ENCODE measurements around the gene NOS1AP. TPM values are rescaled to one million over a fixed set of nuclear protein-coding genes. Genes with fewer than 3 reads are reported as not detected.

NOS1AP gene
- total and polyA plus RNA-seq, 9 donors, result 0.50 to 4.4 (median 1.5) TPM

DNA sequence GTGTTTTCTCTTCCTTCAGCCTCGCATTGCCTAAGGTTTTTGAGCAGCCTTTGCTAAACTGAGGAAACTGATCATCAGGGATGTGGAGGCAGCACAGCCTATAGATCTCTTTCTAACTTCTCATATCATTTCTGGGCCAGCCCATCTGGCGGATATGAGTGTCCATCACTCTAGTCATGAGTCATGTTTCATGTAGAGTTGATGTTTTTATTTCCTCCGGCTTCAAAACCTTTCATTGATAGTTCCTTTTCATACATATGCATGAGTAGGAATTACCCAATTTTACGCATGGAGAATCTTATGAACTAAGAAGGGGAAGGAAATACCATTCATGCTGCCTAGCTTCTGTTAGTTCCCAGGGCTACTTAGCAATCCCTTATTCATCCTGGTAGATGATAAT lies 240.8 kb downstream of the NOS1AP start:
- WGBS, 3 donors, result 90 to 95% (median 90%) methylated on average over 4 of the region's 4 CpGs

DNA sequence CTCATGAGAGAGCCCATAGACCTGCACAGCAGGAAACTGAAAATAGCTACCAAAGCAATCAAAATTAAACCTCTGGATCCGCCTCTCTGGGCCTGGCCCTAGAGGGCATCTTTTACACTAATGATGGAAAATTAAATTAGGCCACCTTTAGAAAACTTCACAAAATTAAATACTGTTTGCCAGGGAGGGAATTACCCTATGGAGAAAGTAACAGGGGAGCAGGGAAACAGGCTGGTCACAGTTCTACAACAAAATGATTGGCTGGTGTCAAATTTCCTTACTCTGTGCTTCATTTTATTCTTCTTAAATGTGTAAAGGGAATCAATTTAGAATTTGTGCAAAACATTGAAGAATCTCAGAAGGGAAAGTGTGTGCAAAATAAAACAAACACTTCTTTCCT lies 244.7 kb downstream of the NOS1AP start:
- TF ChIP-seq, protein P1, sequence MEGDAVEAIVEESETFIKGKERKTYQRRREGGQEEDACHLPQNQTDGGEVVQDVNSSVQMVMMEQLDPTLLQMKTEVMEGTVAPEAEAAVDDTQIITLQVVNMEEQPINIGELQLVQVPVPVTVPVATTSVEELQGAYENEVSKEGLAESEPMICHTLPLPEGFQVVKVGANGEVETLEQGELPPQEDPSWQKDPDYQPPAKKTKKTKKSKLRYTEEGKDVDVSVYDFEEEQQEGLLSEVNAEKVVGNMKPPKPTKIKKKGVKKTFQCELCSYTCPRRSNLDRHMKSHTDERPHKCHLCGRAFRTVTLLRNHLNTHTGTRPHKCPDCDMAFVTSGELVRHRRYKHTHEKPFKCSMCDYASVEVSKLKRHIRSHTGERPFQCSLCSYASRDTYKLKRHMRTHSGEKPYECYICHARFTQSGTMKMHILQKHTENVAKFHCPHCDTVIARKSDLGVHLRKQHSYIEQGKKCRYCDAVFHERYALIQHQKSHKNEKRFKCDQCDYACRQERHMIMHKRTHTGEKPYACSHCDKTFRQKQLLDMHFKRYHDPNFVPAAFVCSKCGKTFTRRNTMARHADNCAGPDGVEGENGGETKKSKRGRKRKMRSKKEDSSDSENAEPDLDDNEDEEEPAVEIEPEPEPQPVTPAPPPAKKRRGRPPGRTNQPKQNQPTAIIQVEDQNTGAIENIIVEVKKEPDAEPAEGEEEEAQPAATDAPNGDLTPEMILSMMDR (IDR thresholded peaks at IDR 0.05), result no peak
- no peak for TF ChIP-seq POLR2A (IDR thresholded peaks at IDR 0.05)
- no peak for TF ChIP-seq EP300 (IDR thresholded peaks at IDR 0.05)
- H3K27me3 ChIP-seq, result no peaks in the 10 kb centered on the region
- intact Hi-C loops (cut with DNase I), result no loop called here
- no peak overlapping the region for H3K4me3 ChIP-seq
- H3K4me1 ChIP-seq (ENCODE audit: insufficient read depth), result no peaks in the 10 kb centered on the region
- H3K36me3 ChIP-seq, result no peaks in the 10 kb centered on the region
- 90 to 96% (median 91%) methylated on average over 1 of the region's 1 CpG for WGBS, 3 donors
- H3K27ac ChIP-seq, result no peak overlapping the region
- no peak for DNase-seq
- H3K9me3 ChIP-seq, result no peaks in the 10 kb centered on the region

More for the DNA sequence above, 240.8 kb downstream of the NOS1AP start:
- no peak for DNase-seq
- Histone ChIP-seq H3K36me3 (no peaks in the 10 kb centered on the region), H3K27me3 (no peaks in the 10 kb centered on the region), H3K9me3 (no peaks in the 10 kb centered on the region), H3K4me1 (ENCODE audit: insufficient read depth) (no peaks in the 10 kb centered on the region), H3K4me3 (no peak overlapping the region), H3K27ac (no peak overlapping the region)
- no peak for TF ChIP-seq POLR2A (IDR thresholded peaks at IDR 0.05)
- TF ChIP-seq, protein P1 (IDR thresholded peaks at IDR 0.05), result no peak
- TF ChIP-seq EP300 (IDR thresholded peaks at IDR 0.05), result no peak
- intact Hi-C loops (cut with DNase I), result no loop called here

DNA sequence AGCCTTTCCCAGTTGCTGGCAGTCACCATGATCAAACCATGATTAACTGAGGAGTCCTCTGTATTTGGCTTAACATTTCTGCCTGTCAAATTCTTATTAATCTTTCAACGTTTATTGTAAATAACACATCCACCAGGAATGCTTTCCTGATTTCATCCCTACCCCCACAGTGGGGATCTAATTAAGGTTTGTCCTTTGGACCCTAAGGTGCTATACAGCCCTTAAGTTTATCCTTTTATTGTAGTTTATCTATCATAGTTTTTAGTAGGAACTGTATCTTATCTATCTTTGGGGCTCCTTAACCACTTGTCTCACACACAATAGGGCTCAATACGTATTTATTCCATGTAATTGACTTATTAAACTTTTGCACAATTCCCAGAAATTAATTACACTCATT lies 246.2 kb downstream of the NOS1AP start:
- H3K27ac ChIP-seq, result no peak overlapping the region
- TF ChIP-seq, protein P1 (IDR thresholded peaks at IDR 0.05), result no peak
- TF ChIP-seq POLR2A (IDR thresholded peaks at IDR 0.05) (no peak), EP300 (IDR thresholded peaks at IDR 0.05) (no peak)
- no peak for DNase-seq
- 66 to 70% (median 70%) methylated on average over 2 of the region's 2 CpGs for WGBS, 3 donors
- H3K9me3 ChIP-seq, result no peaks in the 10 kb centered on the region
- no peaks in the 10 kb centered on the region for H3K4me1 ChIP-seq (ENCODE audit: insufficient read depth)
- no peaks in the 10 kb centered on the region for H3K27me3 ChIP-seq
- no peaks in the 10 kb centered on the region for H3K36me3 ChIP-seq
- intact Hi-C loops (cut with DNase I), result no loop called here
- no peak overlapping the region for H3K4me3 ChIP-seq

DNA sequence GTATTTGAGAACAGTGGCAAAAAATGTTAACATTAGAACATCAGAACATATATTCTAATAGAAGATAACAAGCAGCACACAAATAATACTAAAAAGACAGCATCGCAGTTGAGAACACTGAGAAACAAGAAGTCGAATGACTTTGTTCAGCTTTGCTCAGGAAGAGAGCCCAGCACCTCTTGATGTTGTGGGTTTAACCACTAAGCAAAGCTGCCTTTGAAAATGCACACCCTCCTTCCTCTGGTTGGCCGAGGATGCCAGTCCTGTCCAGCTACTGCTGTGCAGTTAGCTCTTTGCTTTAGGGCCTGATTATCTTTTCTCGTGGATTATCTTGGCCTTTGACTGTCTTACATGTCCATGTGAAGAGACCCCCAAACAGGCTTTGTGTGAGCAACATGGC lies 246.7 kb downstream of the NOS1AP start:
- Histone ChIP-seq H3K9me3 (no peaks in the 10 kb centered on the region), H3K4me1 (ENCODE audit: insufficient read depth) (no peaks in the 10 kb centered on the region), H3K36me3 (no peaks in the 10 kb centered on the region), H3K4me3 (no peak overlapping the region), H3K27me3 (no peaks in the 10 kb centered on the region), H3K27ac (no peak overlapping the region)
- WGBS, 3 donors, result 90 to 92% (median 90%) methylated on average over 4 of the region's 4 CpGs
- TF ChIP-seq POLR2A (IDR thresholded peaks at IDR 0.05) (no peak), EP300 (IDR thresholded peaks at IDR 0.05) (no peak)
- TF ChIP-seq, protein P1 (IDR thresholded peaks at IDR 0.05), result no peak
- DNase-seq, result no peak
- intact Hi-C loops (cut with DNase I), result no loop called here

Measured in ovary (tissue), 9 donors.